8988T (cell line): ENCODE measurements around the gene C1QTNF8.
"Not testable (repeated sequence)": the region's sequence is repeated elsewhere in the genome, so short reads cannot be mapped to it uniquely, and the experiment has no call there.

ENCODE experiments used
- DNase-seq: peaks from one replicate; pipeline ENCODE4 v3.0.0; 2011

Gene C1QTNF8

GRCh38 chr16:1091992-1092552 lies 4.0 kb downstream of the C1QTNF8 start:
- DNase-seq: no peak

GRCh38 chr16:1090620-1091587 lies 5.1 kb downstream of the C1QTNF8 start:
- DNase-seq: no peak

- no peak for DNase-seq
Observed at GRCh38 chr16:1089822-1090619, 6.0 kb downstream of the C1QTNF8 start.

GRCh38 chr16:1089439-1089821 lies 6.6 kb downstream of the C1QTNF8 start:
- no peak for DNase-seq

- DNase-seq: no peak
Observed at GRCh38 chr16:1088295-1089170, 7.5 kb downstream of the C1QTNF8 start.

GRCh38 chr16:1086443-1086842 lies 9.6 kb downstream of the C1QTNF8 start:
- not testable (repeated sequence) for DNase-seq

- no peak for DNase-seq
Observed at GRCh38 chr16:1084971-1085370, 11.1 kb downstream of the C1QTNF8 start.

- DNase-seq: no peak
Observed at GRCh38 chr16:1082952-1083675, 12.9 kb downstream of the C1QTNF8 start.

GRCh38 chr16:1082266-1082951 lies 13.6 kb downstream of the C1QTNF8 start:
- no peak for DNase-seq

- no peak for DNase-seq
Observed at GRCh38 chr16:1081734-1082265, 14.2 kb downstream of the C1QTNF8 start.

- no peak for DNase-seq
Observed at GRCh38 chr16:1080801-1081733, 15.0 kb downstream of the C1QTNF8 start.

GRCh38 chr16:1079786-1080525 lies 16.1 kb downstream of the C1QTNF8 start:
- DNase-seq: no peak

- DNase-seq: no peak
Observed at GRCh38 chr16:1079341-1079740, 16.7 kb downstream of the C1QTNF8 start.

GRCh38 chr16:1078579-1079021 lies 17.4 kb downstream of the C1QTNF8 start:
- peak; percentile 84 for DNase-seq

GRCh38 chr16:1077877-1078578 lies 18.0 kb downstream of the C1QTNF8 start:
- no peak for DNase-seq

GRCh38 chr16:1076801-1077576 lies 19.1 kb downstream of the C1QTNF8 start:
- DNase-seq: no peak

GRCh38 chr16:1075546-1075945 lies 20.5 kb downstream of the C1QTNF8 start:
- DNase-seq: no peak

GRCh38 chr16:1074379-1074649 lies 21.7 kb downstream of the C1QTNF8 start:
- DNase-seq: no peak
